Measurements from ENCODE around the gene MICU2. TPM values are rescaled to one million over a fixed set of nuclear protein-coding genes. Genes with fewer than 3 reads are reported as not detected.

MICU2 gene
- total and polyA plus RNA-seq, 2 of the 4 experiments (the other 2 are of a cell fraction), result 14.9 to 25.0 TPM

GRCh38 chr13:21483748-21484147, 120.2 kb downstream of the MICU2 start:
- Histone ChIP-seq H3K4me2 (ENCODE audit: low read depth, low read length) (no peak overlapping the region), H3K18ac (ENCODE audit: low read depth, low read length) (no peak overlapping the region), H3K56ac (ENCODE audit: extremely low read depth, insufficient read depth, low read length) (no peak overlapping the region), H2BK20ac (ENCODE audit: low read depth, low read length) (no peak overlapping the region), H3K27ac (ENCODE audit: insufficient read depth, low read length) (no peak overlapping the region), H2BK5ac (ENCODE audit: low read depth, low read length, poor library complexity, severe bottlenecking) (no peak overlapping the region), H3K14ac (replicated peaks; ENCODE audit: low read depth, low read length) (no peak overlapping the region), H3K36me3 (ENCODE audit: control insufficient read depth, insufficient read depth, low read length) (no peaks in the 10 kb centered on the region), H4K91ac (ENCODE audit: insufficient read depth, low read depth, low read length) (no peak overlapping the region), H3K79me1 (ENCODE audit: low read depth in 1 of 2, low read length in 2 of 2) (no peaks in the 10 kb centered on the region), H2BK120ac (ENCODE audit: low read depth, low read length) (no peak overlapping the region), H4K20me1 (ENCODE audit: insufficient read depth, low read length) (no peaks in the 10 kb centered on the region), H4K8ac (ENCODE audit: low read depth in 2 of 2, low read length in 2 of 2) (no peak overlapping the region), H3K4me3 (ENCODE audit: insufficient read depth, low read depth, low read length) (no peak overlapping the region), H2AFZ (replicated peaks; ENCODE audit: low read length, poor library complexity) (no peak overlapping the region), H3K4me1 (ENCODE audit: control insufficient read depth, insufficient read depth, low read length) (no peaks in the 10 kb centered on the region), H3K9ac (ENCODE audit: low read depth, low read length) (no peak overlapping the region), H2AK9ac (replicated peaks; ENCODE audit: low read depth, low read length, poor library complexity) (no peak overlapping the region), H2BK15ac (ENCODE audit: low read depth, low read length) (no peak overlapping the region), H2AK5ac (ENCODE audit: low read depth, low read length) (no peak overlapping the region), H3K27me3 (ENCODE audit: control insufficient read depth, insufficient read depth, low read length) (no peaks in the 10 kb centered on the region), H3K9me3 (ENCODE audit: control insufficient read depth, insufficient read depth, low read length) (peaks cover 11% of the 10 kb centered on the region), H3K4ac (ENCODE audit: low read depth, low read length) (no peak overlapping the region), H3K9me1 (ENCODE audit: insufficient read depth, low read length) (no peaks in the 10 kb centered on the region), H4K5ac (ENCODE audit: low read depth, low read length) (no peak overlapping the region), H3K23ac (ENCODE audit: low read depth, low read length) (no peak overlapping the region)
- in situ Hi-C loops (cut with MboI; ENCODE audit: low sequenced_read_pairs) (loop anchor here (25.0 kb wide), 2 partner anchors 971 to 1296 kb away; partner anchors contain the start of gene GJB2), intact Hi-C loops (cut with micrococcal nuclease) (loop anchor here (10.0 kb wide), 1 partner anchor 1271 kb away; no protein-coding TSS in a partner anchor), dilution Hi-C loops (cut with HindIII; ENCODE audit: low sequenced_read_pairs, unreplicated experiment) (no loop called here)
- DNase-seq, result no peak
- no TSS peak for BruUV-seq (replicated peaks)
- CTCF ChIA-PET, result no interaction called here
- TF ChIP-seq SMC3 (IDR thresholded peaks at IDR 0.05; ENCODE audit: low read depth, low read length), result no peak
- TF ChIP-seq POLR2A (IDR thresholded peaks at IDR 0.05; ENCODE audit: low read depth, low read length), result no peak
- no peak for TF ChIP-seq RAD21 (IDR thresholded peaks at IDR 0.05; ENCODE audit: low read length)
- no peak for TF ChIP-seq CTCF (conservative IDR thresholded peaks at IDR 0.05; ENCODE audit: low read depth, low read length)
- TF ChIP-seq MAZ (IDR thresholded peaks at IDR 0.05; ENCODE audit: borderline replicate concordance, low read depth, low read length), result no peak
- no peak for TF ChIP-seq MXI1 (IDR thresholded peaks at IDR 0.05; ENCODE audit: borderline replicate concordance, low read depth, low read length)
- TF ChIP-seq FOS (IDR thresholded peaks at IDR 0.05; ENCODE audit: low read depth, low read length), result no peak
- no peak for TF ChIP-seq ELK1 (IDR thresholded peaks at IDR 0.05; ENCODE audit: borderline replicate concordance, low read depth, low read length)
- TF ChIP-seq CHD1 (IDR thresholded peaks at IDR 0.05; ENCODE audit: low read depth, low read length), result no peak
- no peak for TF ChIP-seq RCOR1 (IDR thresholded peaks at IDR 0.05; ENCODE audit: insufficient replicate concordance, low read length)
- no peak for TF ChIP-seq BHLHE40 (IDR thresholded peaks at IDR 0.05; ENCODE audit: low read depth, low read length)
- no peak for TF ChIP-seq MAFK (IDR thresholded peaks at IDR 0.05; ENCODE audit: low read depth, low read length)
- TF ChIP-seq CEBPB (IDR thresholded peaks at IDR 0.05; ENCODE audit: low read depth, low read length), result no peak
- TF ChIP-seq USF2 (IDR thresholded peaks at IDR 0.05; ENCODE audit: low read depth, low read length), result no peak
- TF ChIP-seq RFX5 (IDR thresholded peaks at IDR 0.05; ENCODE audit: low read depth, low read length), result no peak
- TF ChIP-seq NFE2L2 (IDR thresholded peaks at IDR 0.05; ENCODE audit: low read depth, low read length), result no peak
- 83% methylated on average over 18 of the region's 24 CpGs; no CpG with 5 or more reads in 1 of the 2 experiments for WGBS, 2 experiments (ENCODE audit: extremely low coverage in 2 of 2, insufficient read length in 1 of 2)
- POLR2A ChIA-PET (ENCODE audit: unreplicated experiment), result no interaction called here
- no peak for ATAC-seq (ENCODE audit: low read depth)

Measured in IMR-90 (cell line).